ENCODE data around the gene GOLGA6L9. TPM values are rescaled to one million over a fixed set of nuclear protein-coding genes. Genes with fewer than 3 reads are reported as not detected.
"Not testable (repeated sequence)": the region's sequence is repeated elsewhere in the genome, so short reads cannot be mapped to it uniquely, and the experiment has no call there.

Gene GOLGA6L9
- total and polyA plus RNA-seq, 3 donors from 2014 or later: 10.1 to 20.6 (median 13.8) TPM

GRCh38 chr15:82420966-82421365 is 8.7 kb upstream of the GOLGA6L9 start:
- H3K4me1 ChIP-seq: not testable (repeated sequence)

GRCh38 chr15:82427117-82427516 is 2.5 kb upstream of the GOLGA6L9 start:
- H3K4me3 ChIP-seq; H3K27me3 ChIP-seq; H3K4me1 ChIP-seq; H3K27ac ChIP-seq; H3K36me3 ChIP-seq (ENCODE audit: low read depth, missing control alignments); H3K9me3 ChIP-seq; DNase-seq; intact Hi-C loops (cut with DNase I; ENCODE audit: low total_unique reads): not testable (repeated sequence)
- 25% methylated on average over 1 of the region's 1 CpG for WGBS, 2 donors

More at GRCh38 chr15:82420966-82421365, 8.7 kb upstream of the GOLGA6L9 start:
- intact Hi-C loops (cut with DNase I; ENCODE audit: low total_unique reads); H3K4me3 ChIP-seq; H3K36me3 ChIP-seq (ENCODE audit: low read depth, missing control alignments); H3K27me3 ChIP-seq; H3K27ac ChIP-seq; H3K9me3 ChIP-seq; DNase-seq: not testable (repeated sequence)
- no CpG with 5 or more reads among the region's 1 CpG for WGBS, 2 donors

GRCh38 chr15:82445420-82445819 is 15.8 kb downstream of the GOLGA6L9 start:
- 1% methylated on average over 13 of the region's 32 CpGs; no CpG with 5 or more reads in 1 of the 2 donors for whole genome bisulfite sequencing, 2 donors
- H3K36me3 ChIP-seq (ENCODE audit: low read depth, missing control alignments); intact Hi-C loops (cut with DNase I; ENCODE audit: low total_unique reads); H3K27me3 ChIP-seq; H3K4me1 ChIP-seq; H3K9me3 ChIP-seq: not testable (repeated sequence)
- peak overlapping the region in 1 of 2 donors; percentile 77 for H3K27ac ChIP-seq
- peak overlapping the region; percentile 58 to 59 for H3K4me3 ChIP-seq
- peak; percentile 43 for DNase-seq

GRCh38 chr15:82457336-82457735 is 27.7 kb downstream of the GOLGA6L9 start:
- H3K36me3 ChIP-seq (ENCODE audit: low read depth, missing control alignments); intact Hi-C loops (cut with DNase I; ENCODE audit: low total_unique reads); H3K9me3 ChIP-seq; H3K27ac ChIP-seq; H3K27me3 ChIP-seq; DNase-seq; H3K4me3 ChIP-seq; H3K4me1 ChIP-seq: not testable (repeated sequence)
- 93 to 100% methylated on average over 2 of the region's 4 CpGs for WGBS, 2 donors

GRCh38 chr15:82465629-82466028 is 36.0 kb downstream of the GOLGA6L9 start:
- H3K27ac ChIP-seq; intact Hi-C loops (cut with DNase I; ENCODE audit: low total_unique reads); H3K9me3 ChIP-seq; H3K4me1 ChIP-seq; DNase-seq; H3K36me3 ChIP-seq (ENCODE audit: low read depth, missing control alignments); H3K27me3 ChIP-seq; H3K4me3 ChIP-seq: not testable (repeated sequence)
- WGBS, 2 donors: no CpG with 5 or more reads among the region's 5 CpGs

- no CpG with 5 or more reads among the region's 11 CpGs for WGBS, 2 donors
- DNase-seq; H3K4me3 ChIP-seq; intact Hi-C loops (cut with DNase I; ENCODE audit: low total_unique reads); H3K27ac ChIP-seq; H3K9me3 ChIP-seq; H3K4me1 ChIP-seq; H3K27me3 ChIP-seq; H3K36me3 ChIP-seq (ENCODE audit: low read depth, missing control alignments): not testable (repeated sequence)
Observed at GRCh38 chr15:82468205-82468604, 38.6 kb downstream of the GOLGA6L9 start.

- intact Hi-C loops (cut with DNase I; ENCODE audit: low total_unique reads); H3K4me1 ChIP-seq; H3K27ac ChIP-seq; H3K9me3 ChIP-seq; H3K4me3 ChIP-seq; DNase-seq; H3K36me3 ChIP-seq (ENCODE audit: low read depth, missing control alignments); H3K27me3 ChIP-seq: not testable (repeated sequence)
- no CpG with 5 or more reads among the region's 12 CpGs for WGBS, 2 donors
Observed at GRCh38 chr15:82469381-82469780, 39.8 kb downstream of the GOLGA6L9 start.

- H3K4me3 ChIP-seq; H3K27me3 ChIP-seq; H3K36me3 ChIP-seq (ENCODE audit: low read depth, missing control alignments); H3K4me1 ChIP-seq; DNase-seq; intact Hi-C loops (cut with DNase I; ENCODE audit: low total_unique reads); H3K27ac ChIP-seq; H3K9me3 ChIP-seq: not testable (repeated sequence)
- WGBS, 2 donors: 90% methylated on average over 29 of the region's 32 CpGs; no CpG with 5 or more reads in 1 of the 2 donors
Observed at GRCh38 chr15:82472269-82472982, 42.8 kb downstream of the GOLGA6L9 start.

- H3K27me3 ChIP-seq; H3K9me3 ChIP-seq; intact Hi-C loops (cut with DNase I; ENCODE audit: low total_unique reads); H3K36me3 ChIP-seq (ENCODE audit: low read depth, missing control alignments); DNase-seq; H3K4me1 ChIP-seq; H3K27ac ChIP-seq; H3K4me3 ChIP-seq: not testable (repeated sequence)
- 90 to 96% methylated on average over 4 to 7 of the region's 22 CpGs for WGBS, 2 donors
Observed at GRCh38 chr15:82474596-82475325, 45.1 kb downstream of the GOLGA6L9 start.

- H3K36me3 ChIP-seq (ENCODE audit: low read depth, missing control alignments); H3K4me1 ChIP-seq; H3K9me3 ChIP-seq; H3K27me3 ChIP-seq; DNase-seq; H3K27ac ChIP-seq; intact Hi-C loops (cut with DNase I; ENCODE audit: low total_unique reads); H3K4me3 ChIP-seq: not testable (repeated sequence)
- WGBS, 2 donors: 96% methylated on average over 5 of the region's 11 CpGs; no CpG with 5 or more reads in 1 of the 2 donors
Observed at GRCh38 chr15:82475345-82475967, 45.8 kb downstream of the GOLGA6L9 start.

GRCh38 chr15:82476697-82477342 is 47.2 kb downstream of the GOLGA6L9 start:
- WGBS, 2 donors: 85 to 90% methylated on average over 9 to 14 of the region's 14 CpGs
- H3K36me3 ChIP-seq (ENCODE audit: low read depth, missing control alignments); H3K4me3 ChIP-seq; H3K27ac ChIP-seq; intact Hi-C loops (cut with DNase I; ENCODE audit: low total_unique reads); H3K4me1 ChIP-seq; DNase-seq; H3K27me3 ChIP-seq; H3K9me3 ChIP-seq: not testable (repeated sequence)

Data from testis (tissue), 3 donors.